ENCODE data around the gene B4GALT6. TPM values are rescaled to one million over a fixed set of nuclear protein-coding genes. Genes with fewer than 3 reads are reported as not detected.

The B4GALT6 gene
- total and polyA plus RNA-seq, 2 of the 4 experiments (the other 2 are of a cell fraction) = 1.1 to 3.9 TPM

- Histone ChIP-seq H3K56ac (ENCODE audit: extremely low read depth, insufficient read depth, low read length) (no peak overlapping the region), H4K91ac (ENCODE audit: insufficient read depth, low read depth, low read length) (no peak overlapping the region), H3K36me3 (ENCODE audit: control insufficient read depth, insufficient read depth, low read length) (no peaks in the 10 kb centered on the region), H4K20me1 (ENCODE audit: insufficient read depth, low read length) (no peaks in the 10 kb centered on the region), H2BK20ac (ENCODE audit: low read depth, low read length) (no peak overlapping the region), H3K9ac (ENCODE audit: low read depth, low read length) (no peak overlapping the region), H2AK9ac (replicated peaks; ENCODE audit: low read depth, low read length, poor library complexity) (no peak overlapping the region), H3K18ac (ENCODE audit: low read depth, low read length) (no peak overlapping the region), H2BK120ac (ENCODE audit: low read depth, low read length) (no peak overlapping the region), H3K9me3 (ENCODE audit: control insufficient read depth, insufficient read depth, low read length) (no peaks in the 10 kb centered on the region), H3K4ac (ENCODE audit: low read depth, low read length) (no peak overlapping the region), H3K9me1 (ENCODE audit: insufficient read depth, low read length) (no peaks in the 10 kb centered on the region), H2BK5ac (ENCODE audit: low read depth, low read length, poor library complexity, severe bottlenecking) (no peak overlapping the region), H3K14ac (replicated peaks; ENCODE audit: low read depth, low read length) (no peak overlapping the region), H2AK5ac (ENCODE audit: low read depth, low read length) (no peak overlapping the region), H3K27ac (ENCODE audit: insufficient read depth, low read length) (no peak overlapping the region), H2AFZ (replicated peaks; ENCODE audit: low read length, poor library complexity) (no peak overlapping the region), H3K27me3 (ENCODE audit: control insufficient read depth, insufficient read depth, low read length) (no peaks in the 10 kb centered on the region), H3K79me1 (ENCODE audit: low read depth in 1 of 2, low read length in 2 of 2) (no peaks in the 10 kb centered on the region), H3K4me1 (ENCODE audit: control insufficient read depth, insufficient read depth, low read length) (no peaks in the 10 kb centered on the region), H4K5ac (ENCODE audit: low read depth, low read length) (no peak overlapping the region), H4K8ac (ENCODE audit: low read depth in 2 of 2, low read length in 2 of 2) (no peak overlapping the region), H3K23ac (ENCODE audit: low read depth, low read length) (no peak overlapping the region), H3K4me2 (ENCODE audit: low read depth, low read length) (no peak overlapping the region), H3K4me3 (ENCODE audit: insufficient read depth, low read depth, low read length) (no peak overlapping the region), H2BK15ac (ENCODE audit: low read depth, low read length) (no peak overlapping the region)
- no peak for TF ChIP-seq CEBPB (IDR thresholded peaks at IDR 0.05; ENCODE audit: low read depth, low read length)
- no peak for TF ChIP-seq CHD1 (IDR thresholded peaks at IDR 0.05; ENCODE audit: low read depth, low read length)
- TF ChIP-seq MXI1 (IDR thresholded peaks at IDR 0.05; ENCODE audit: borderline replicate concordance, low read depth, low read length) = no peak
- TF ChIP-seq MAFK (IDR thresholded peaks at IDR 0.05; ENCODE audit: low read depth, low read length) = no peak
- TF ChIP-seq FOS (IDR thresholded peaks at IDR 0.05; ENCODE audit: low read depth, low read length) = no peak
- TF ChIP-seq, protein P1, sequence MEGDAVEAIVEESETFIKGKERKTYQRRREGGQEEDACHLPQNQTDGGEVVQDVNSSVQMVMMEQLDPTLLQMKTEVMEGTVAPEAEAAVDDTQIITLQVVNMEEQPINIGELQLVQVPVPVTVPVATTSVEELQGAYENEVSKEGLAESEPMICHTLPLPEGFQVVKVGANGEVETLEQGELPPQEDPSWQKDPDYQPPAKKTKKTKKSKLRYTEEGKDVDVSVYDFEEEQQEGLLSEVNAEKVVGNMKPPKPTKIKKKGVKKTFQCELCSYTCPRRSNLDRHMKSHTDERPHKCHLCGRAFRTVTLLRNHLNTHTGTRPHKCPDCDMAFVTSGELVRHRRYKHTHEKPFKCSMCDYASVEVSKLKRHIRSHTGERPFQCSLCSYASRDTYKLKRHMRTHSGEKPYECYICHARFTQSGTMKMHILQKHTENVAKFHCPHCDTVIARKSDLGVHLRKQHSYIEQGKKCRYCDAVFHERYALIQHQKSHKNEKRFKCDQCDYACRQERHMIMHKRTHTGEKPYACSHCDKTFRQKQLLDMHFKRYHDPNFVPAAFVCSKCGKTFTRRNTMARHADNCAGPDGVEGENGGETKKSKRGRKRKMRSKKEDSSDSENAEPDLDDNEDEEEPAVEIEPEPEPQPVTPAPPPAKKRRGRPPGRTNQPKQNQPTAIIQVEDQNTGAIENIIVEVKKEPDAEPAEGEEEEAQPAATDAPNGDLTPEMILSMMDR (conservative IDR thresholded peaks at IDR 0.05; ENCODE audit: low read depth, low read length) = no peak
- no peak for TF ChIP-seq USF2 (IDR thresholded peaks at IDR 0.05; ENCODE audit: low read depth, low read length)
- no peak for TF ChIP-seq SMC3 (IDR thresholded peaks at IDR 0.05; ENCODE audit: low read depth, low read length)
- no peak for TF ChIP-seq ELK1 (IDR thresholded peaks at IDR 0.05; ENCODE audit: borderline replicate concordance, low read depth, low read length)
- TF ChIP-seq RCOR1 (IDR thresholded peaks at IDR 0.05; ENCODE audit: insufficient replicate concordance, low read length) = no peak
- CTCF ChIA-PET = interaction anchor here (0.6 to 1.3 kb wide), 2 partner anchors 24 to 1878 kb away, joined by 3 to 6 read pairs; no protein-coding TSS in a partner anchor
- POLR2A ChIA-PET (ENCODE audit: unreplicated experiment) = no interaction called here
- intact Hi-C loops (cut with micrococcal nuclease) (no loop called here), dilution Hi-C loops (cut with HindIII; ENCODE audit: low sequenced_read_pairs, unreplicated experiment) (no loop called here), in situ Hi-C loops (cut with MboI; ENCODE audit: low sequenced_read_pairs) (no loop called here)
- no CpG with 5 or more reads among the region's 5 CpGs for WGBS, 2 experiments (ENCODE audit: extremely low coverage in 2 of 2, insufficient read length in 1 of 2)
- no peak for ATAC-seq (ENCODE audit: low read depth)
- no peak for DNase-seq
- BruUV-seq (replicated peaks) = no TSS peak
Observed at GRCh38 chr18:31666055-31666454, 18.3 kb downstream of the B4GALT6 start.
